ENCODE data around the gene KLHL3.

DNA sequence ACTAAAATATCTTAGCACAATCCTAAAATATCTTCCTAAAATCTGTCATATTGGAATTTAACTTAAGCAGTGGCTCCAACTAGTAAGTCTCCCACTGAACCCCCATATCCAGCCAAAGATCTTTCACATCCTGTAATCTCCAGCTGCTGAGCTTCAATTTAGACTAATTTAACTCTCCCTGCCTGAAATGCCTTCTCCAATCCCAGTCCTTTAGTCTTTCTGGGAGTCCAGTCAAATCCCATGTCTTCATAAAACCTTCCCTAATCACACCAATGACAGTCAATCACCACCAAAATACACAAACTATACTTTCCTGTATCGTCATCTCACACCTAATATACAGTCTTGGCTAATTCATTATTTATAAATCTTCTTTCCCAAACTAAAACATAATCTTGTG, 607 bp upstream of the KLHL3 start:
- TF ChIP-seq, protein P1, sequence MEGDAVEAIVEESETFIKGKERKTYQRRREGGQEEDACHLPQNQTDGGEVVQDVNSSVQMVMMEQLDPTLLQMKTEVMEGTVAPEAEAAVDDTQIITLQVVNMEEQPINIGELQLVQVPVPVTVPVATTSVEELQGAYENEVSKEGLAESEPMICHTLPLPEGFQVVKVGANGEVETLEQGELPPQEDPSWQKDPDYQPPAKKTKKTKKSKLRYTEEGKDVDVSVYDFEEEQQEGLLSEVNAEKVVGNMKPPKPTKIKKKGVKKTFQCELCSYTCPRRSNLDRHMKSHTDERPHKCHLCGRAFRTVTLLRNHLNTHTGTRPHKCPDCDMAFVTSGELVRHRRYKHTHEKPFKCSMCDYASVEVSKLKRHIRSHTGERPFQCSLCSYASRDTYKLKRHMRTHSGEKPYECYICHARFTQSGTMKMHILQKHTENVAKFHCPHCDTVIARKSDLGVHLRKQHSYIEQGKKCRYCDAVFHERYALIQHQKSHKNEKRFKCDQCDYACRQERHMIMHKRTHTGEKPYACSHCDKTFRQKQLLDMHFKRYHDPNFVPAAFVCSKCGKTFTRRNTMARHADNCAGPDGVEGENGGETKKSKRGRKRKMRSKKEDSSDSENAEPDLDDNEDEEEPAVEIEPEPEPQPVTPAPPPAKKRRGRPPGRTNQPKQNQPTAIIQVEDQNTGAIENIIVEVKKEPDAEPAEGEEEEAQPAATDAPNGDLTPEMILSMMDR (IDR thresholded peaks at IDR 0.05): no peak
- no peak for TF ChIP-seq ZFX (IDR thresholded peaks at IDR 0.05; ENCODE audit: borderline replicate concordance)

All from 22Rv1 (cell line).